Activated CD4-positive, CD25-positive, alpha-beta regulatory T cell (primary cell): ENCODE measurements around the gene PTPA.
"Not testable (repeated sequence)": the region's sequence is repeated elsewhere in the genome, so short reads cannot be mapped to it uniquely, and the experiment has no call there.

Experiments
- DNase-seq, 4 experiments: peaks; one replicate each; lab custom pipeline; 2025; lab: John Stamatoyannopoulos, UW

PTPA gene

DNA sequence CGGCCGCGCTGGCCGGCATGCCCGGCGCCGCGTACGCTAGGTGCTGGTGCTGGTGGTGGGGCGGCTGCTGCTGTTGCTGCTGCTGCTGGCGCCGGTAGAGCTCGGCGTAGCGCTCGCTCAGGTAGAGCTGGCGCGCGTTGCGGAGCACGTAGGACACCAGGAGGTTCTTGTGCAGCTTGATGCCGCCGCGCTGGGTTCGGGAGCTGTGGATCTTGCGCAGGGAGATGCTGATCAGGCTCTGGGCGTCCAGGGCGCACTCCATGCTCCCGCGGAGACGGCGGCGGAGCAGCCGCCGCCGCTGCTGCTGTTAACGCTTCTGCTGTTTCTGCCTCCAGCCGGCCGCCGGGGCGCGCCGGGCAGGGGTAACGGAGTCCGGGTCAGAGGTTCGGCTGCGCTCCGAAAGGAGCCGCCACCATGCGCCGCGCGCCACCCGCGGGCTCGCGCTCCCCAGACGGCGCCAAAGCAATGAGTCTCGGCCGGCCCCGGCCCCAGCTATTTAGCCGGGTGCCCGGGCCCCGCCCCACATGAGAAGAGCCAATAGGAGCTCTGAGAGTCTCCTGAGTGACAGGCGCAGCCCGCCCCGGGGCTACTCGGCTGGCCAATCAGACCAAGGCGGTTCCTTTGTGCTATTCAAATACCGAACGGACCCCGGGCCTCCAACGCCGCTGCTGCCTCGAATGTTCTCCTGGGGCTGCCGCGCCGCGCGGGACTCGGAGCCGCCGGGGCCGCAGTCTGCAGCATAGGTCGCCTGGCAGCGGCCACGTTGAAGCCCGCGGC is 66.8 kb downstream of the PTPA start, which contains the start of gene IER5L:
IER5L (minus strand) TSS at position 471 of the 777 bp plus-strand sequence; CDS start at position 262, 209 bp downstream.
- peak; percentile 74 to 86 (median 84) for DNase-seq

DNA sequence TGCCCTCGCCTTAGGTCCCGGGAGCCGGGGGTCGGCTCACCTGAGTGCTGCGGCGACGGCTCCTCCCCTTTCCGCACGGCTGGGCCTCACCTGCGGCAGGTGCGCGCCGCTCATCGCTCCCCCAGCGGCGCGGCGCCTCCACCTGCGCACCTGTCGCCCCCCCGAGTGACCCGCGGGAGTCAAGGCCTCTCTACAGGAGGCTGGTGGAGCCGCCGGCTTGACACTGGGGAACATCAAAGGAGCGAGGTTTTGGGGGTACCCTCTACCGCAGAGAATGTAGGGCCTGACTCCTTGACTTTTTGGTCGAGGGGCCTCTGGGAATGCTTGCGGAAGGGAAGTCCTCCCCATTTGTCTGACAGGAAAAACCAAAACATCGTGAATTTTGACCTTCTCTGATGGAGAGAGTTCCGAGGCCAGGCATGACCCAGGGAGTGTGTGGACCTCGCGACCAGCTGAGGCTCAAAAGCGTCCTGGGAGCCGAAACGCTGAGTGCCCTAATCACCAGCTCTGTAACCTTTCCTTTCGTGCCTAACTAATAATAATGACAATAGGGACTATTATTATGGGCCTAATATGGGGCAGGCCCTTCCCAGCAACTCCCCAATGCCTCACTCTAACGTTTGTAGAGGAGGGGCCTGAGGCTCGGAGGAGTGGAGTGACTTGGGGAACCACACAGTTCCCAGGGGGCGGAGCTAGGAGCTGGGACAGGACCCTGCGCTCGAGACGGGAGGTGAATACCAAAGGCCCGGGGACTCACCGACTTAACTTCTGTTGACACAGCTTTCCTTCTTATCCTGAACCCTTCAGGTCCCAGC is 67.6 kb downstream of the PTPA start:
- no peak for DNase-seq

DNA sequence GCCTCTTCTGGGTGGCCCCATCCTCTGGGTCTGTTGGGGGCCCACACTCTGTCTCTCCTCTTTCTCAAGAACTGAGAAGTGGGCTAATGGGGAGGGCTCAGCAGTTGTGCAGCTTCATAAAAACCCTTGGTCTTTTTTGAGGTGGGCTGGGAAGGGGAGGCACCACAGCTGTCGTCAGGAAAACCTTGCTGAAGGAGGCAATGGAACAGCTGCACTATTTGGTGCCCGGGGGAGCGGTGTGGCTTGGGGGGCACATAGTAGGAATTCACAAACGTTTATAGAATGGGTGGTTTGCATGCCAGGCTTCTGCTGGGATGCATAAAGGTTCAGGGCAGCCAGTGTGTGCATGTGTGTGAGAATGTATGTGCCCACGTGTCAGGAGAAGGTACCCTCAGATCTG is 70.0 kb downstream of the PTPA start:
- no peak for DNase-seq

DNA sequence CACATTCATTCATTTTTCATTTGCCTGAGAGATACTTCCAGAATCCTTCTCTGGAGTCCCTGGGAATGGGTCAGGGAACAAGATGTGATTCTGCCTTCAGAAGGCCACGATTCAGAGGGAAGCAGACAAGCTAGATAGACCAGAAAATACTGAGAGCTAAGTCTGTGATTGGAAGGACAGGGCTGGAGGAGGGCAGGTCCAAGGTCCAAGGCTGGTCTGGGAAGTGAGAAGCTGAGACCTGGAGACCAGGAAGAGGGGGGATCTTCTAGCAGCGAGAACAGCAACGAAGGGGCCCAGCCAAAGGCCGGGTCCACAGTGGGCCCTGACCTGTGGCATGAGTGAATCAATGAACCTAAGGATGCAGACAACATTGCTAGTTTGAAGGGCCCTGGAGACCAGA is 70.9 kb downstream of the PTPA start:
- no peak for DNase-seq

DNA sequence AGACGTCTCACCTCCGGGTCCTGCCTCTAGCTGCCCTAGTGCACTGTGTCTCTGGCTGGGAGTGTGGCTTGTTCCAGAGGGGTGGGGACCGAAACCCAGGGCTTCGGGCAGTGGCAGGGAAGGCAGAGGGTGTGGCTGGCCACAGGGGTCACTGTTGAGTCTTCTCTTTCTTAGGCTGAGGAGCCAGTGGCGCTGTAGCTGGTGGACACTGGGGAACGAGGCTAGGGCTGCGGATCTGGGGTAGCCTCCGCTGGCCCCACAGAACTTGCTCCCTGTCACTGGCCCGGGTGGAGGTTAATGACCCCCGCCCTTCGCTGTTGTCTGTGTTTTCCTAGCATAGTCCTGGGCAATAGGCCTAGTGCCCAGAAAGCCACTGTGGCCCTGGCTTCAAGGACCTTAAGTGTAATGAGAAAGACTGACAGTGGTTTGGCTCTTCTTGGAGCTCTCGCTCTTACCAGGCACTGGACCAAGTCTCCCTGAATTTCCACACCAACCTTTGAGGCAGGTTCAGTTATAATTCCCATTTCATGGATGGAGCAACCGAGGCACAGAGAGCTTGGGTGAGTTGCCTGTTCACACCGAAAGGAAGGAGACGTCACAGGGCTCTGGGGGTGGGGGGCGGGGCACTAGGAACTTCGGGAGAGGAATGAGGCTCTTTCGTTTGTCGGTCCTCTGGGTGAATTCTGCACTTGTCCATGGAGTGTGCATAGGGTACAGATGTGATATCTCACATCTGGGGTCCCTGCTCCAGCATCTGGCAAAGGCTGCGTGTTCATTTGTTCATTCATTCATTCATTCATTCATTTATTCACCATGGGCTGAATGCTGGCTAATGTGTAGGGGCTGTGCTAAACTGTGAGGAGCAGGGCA is 71.6 kb downstream of the PTPA start:
- no peak for DNase-seq

DNA sequence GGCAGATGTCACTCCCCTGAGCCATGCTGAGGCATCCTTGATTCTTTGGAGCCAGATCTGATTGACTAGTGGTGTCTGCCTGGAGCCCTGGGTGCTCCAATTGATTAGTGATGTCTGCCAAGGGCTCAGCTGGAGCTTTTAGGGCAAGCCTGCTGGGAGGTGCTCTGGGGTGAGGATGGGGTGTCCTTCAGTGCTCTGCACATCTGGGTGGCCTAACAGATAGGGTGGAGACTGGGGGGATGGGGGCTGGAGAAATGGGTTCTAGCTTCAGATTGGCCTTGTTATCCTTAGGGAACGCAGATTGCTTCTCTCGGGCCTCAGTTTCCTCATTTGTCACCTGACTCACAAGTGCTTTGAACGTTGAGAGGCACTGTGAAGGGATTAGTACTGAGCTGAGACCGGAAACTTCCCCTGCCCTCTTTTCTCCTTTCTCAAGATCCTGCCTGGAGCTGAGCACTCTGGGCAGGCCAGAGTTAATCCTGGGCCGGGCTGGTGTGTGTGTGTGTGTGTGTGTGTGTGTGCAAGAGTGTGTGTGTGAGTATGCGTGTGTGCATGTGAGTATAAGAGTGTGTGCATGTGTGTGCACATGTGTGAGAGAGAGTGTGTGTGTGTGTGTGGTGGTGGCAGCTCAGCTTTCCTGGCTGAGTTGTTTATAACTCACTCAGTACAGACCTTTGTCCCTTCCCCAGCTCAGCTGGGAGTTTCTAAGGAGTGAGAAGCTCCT is 72.4 kb downstream of the PTPA start:
- DNase-seq, result no peak

DNA sequence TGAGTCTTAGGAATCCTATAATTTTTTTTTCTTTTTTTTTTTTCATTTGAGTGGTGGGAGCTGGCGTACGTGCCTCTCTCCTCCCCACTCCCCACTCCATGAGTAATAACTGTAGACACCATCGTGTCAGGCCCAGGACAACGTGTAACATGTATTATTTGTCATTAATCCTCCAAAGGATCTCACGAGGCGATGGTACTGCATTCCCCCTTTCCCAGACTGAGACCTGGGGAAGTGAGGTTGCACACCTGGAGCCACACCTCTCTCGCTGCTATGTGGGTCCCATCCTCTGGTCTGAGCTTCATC is 73.0 kb downstream of the PTPA start:
- no peak for DNase-seq

DNA sequence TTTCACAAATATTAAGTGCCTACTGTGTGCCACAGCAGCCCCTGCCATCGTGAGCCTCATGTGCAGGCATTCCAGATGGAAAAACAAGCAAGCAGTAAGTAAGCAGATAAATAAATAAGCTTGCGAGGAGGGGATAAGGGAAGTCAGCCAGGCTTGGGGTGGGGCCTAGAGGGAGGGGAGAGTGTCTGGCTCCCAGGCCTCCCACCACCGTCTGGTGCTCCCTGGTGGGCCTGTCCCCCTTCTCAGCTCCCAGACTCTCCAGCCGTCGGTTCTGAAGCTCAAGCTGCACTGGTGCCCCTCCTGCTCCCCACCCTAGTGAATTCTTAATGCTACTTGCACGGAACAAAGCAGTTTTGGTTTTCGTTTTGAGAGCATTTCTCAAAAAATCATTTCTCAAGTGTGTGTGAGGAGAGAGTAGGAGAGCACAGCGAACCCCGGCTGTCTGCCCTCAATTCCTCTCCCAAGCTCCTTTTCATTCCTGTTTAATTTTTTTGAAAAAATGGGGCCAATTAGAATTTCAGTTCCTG is 73.4 kb downstream of the PTPA start:
- DNase-seq, result no peak

DNA sequence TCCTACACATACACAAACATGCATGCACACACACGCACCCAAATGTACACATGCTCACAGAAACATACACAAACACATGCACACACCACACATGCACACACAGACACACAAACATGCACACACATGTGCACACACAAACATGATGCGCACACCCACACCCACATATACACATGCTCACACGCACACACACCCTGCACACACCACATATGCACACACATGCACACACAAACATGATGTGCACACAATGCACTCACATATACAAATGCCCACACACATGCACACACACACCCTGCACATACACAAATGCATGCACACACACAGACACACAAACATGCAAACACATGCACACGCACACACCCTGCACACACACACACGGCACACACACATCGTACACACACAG is 74.2 kb downstream of the PTPA start:
- no peak for DNase-seq

DNA sequence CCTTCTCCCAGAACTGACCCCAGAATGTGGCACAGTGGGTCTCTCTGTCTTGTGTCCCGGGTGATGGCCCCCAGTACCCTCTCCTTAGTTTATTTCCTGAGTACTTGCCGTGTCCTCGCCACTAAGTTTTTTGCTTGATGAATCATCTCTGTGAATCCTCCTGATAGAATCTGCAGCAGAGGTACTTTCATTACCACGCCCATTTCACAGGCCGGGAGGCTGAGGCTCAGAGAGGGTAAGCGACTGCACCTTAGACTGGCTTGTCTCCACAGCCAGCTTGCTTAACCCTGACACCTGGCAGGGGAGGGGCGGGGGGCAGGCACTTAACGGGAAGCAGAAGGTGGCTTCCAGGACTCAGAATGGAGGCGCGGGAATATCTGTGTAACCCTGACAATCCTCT is 74.8 kb downstream of the PTPA start:
- no peak for DNase-seq

DNA sequence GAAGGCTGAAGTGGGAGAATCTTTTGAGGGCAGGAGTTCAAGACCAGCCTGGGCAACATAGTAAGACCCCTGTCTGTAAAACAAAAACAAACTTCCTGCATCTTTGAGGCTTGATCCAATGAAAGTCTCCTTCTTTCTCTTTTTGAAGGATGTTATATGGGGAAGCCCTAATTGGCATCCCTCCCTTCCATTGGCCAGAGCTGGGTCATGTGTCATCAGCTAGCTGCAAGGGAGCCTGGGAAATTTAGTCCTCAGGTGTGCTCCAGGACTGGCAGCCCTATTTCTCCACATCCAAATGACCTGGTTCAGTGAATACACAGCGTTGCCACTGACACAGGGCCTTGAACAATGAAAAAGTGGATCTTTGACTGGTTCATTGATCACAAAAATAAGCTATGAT is 75.8 kb downstream of the PTPA start:
- no peak for DNase-seq

DNA sequence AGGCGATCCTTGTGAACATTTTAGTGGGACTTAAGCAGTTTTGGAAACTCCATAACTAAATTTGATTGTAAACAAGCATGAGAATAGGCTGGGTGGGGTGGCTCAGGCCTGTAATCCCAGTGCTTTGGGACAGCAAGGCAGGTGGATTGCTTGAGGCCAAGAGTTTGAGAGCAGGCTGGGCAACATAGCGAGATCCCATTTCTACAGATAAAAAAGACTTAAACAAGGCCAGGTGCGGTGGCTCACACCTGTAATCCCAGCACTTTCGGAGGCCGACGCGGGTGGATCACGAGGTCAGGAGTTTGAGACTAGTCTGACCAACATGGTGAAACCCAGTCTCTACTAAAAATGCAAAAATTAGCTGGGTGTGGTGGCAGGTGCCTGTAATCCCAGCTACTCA is 78.8 kb downstream of the PTPA start:
- not testable (repeated sequence) for DNase-seq

DNA sequence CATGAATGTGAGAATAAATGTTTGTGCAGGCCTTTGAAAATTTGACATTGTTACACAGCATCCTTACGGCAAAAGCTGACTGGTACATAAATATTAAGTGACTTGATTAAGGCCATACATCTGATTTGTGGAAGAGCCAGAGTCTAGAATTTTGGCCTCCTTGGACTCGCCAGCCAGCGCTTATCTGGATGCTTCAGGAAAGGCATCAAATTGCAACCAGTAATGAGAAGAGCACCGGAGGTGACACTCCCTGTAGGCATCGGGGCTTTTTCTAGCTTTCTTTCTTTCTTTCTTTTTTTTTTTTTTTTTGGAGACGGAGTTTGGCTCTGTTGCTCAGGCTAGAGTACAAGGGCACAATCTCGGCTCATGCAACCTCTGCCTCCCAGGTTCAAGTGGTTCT is 80.0 kb downstream of the PTPA start:
- DNase-seq, result no peak

DNA sequence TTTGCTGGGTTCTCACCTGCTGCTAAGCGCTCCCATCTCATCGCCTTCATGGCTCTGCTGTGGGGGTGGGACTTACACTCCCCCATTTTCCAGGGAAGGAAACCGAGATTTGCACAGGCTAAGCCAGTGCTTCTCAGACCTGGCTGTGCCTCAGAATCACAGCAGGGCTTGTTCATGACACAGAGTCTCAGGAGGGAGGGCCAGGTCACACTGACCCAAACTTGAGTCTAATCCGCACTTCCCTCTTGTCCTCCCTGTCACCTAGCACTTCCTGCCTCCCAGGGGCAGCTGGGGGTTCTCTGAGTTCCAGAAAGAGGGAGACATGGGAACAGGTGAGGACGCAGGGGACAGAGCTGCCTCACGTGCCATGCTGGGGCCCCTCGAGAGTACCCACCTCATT is 82.4 kb downstream of the PTPA start:
- DNase-seq, result no peak

DNA sequence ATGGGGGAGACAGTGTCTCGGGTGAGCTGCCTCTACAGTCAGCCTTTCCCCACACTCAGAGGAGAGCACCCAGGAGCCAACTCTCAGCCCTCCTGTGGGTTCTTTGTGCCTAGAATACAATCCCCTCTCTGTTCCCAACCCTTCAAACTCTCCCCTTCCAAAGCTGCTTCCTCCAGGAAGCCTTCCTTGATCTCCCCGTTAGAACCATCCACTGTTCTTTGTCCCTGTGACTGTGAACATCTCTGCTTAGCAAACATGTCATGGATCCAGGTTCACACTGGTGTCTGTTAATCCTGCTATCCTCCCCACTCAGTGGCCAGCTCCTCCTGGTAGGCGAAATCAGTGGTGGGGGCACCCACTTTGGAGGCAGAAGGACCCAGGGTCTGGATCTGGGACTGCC is 83.0 kb downstream of the PTPA start:
- DNase-seq, result no peak

DNA sequence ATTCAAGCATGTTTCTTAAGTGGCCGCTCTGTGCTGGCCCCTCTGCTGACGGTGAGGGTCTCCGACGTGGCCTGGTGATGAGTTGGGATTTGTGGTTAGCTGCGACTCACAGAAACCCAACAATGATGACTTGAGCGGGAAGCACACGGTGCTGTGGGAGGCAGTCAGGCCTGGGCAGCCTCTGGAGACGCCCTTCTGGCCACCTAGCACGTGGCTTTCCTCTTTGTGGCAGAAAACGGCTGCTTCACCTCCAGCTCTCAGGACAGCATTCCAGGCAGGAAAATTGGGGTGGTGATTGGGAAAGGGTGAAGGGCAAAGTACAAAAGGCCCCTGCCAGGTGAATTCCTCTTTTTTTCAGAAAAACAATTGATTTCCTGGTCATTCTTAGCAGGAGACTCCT is 84.4 kb downstream of the PTPA start:
- DNase-seq, result no peak

DNA sequence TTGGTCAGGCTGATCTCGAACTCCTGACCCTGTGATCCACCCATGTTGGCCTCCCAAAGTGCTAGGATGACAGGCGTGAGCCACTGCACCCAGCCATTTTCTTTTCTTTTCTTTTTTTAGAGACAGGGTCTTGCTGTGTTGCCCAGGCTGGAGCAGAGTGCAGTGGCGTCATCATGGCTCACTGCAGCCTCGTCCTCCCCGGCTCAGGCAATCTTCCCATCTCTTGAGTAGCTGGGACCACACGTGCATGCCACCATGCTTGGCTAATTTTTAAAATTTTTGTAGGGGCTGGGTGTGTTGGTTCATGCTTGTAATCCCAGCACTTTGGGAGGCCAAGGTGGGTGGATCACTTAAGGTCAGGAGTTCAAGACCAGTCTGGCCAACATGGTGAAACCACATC is 85.8 kb downstream of the PTPA start:
- DNase-seq, result not testable (repeated sequence)

DNA sequence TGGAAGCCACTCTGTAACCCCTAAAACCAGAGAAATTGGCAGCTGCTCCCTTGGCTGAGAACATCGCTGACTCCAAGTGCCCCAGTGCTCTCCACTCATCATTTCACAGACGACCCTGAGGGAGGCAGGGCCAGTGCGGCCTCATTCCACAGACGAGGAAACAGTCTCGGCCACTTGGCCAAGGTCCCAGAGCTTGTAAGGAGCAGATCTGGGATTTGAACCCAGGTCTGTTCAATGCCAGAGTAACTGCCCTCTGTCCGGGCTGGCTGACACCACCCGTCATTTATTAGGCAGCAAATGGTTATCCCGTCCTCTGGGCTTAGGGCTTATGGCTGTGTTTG is 86.7 kb downstream of the PTPA start:
- DNase-seq, result no peak
